GM04503 (cell line): ENCODE data around the gene SLC38A8.

Experiments
- DNase-seq: peaks from one replicate; pipeline ENCODE4 v3.0.0-alpha.2; 2012; ENCODE audit warnings: low read depth

The SLC38A8 gene

GRCh38 chr16:84048871-84049270, 6.3 kb upstream of the SLC38A8 start:
- DNase-seq: no peak

GRCh38 chr16:84048270-84048669, 5.7 kb upstream of the SLC38A8 start:
- no peak for DNase-seq

- DNase-seq: no peak
These were observed 5.0 kb upstream of the SLC38A8 start for GRCh38 chr16:84047626-84048025.

- DNase-seq: no peak
These were observed 4.6 kb upstream of the SLC38A8 start for GRCh38 chr16:84047206-84047605.

GRCh38 chr16:84045818-84046470, 3.3 kb upstream of the SLC38A8 start:
- no peak for DNase-seq

- no peak for DNase-seq
These were observed 2.6 kb upstream of the SLC38A8 start for GRCh38 chr16:84045001-84045817.

- no peak for DNase-seq
These were observed 1.5 kb upstream of the SLC38A8 start for GRCh38 chr16:84044118-84044488.

- DNase-seq: no peak
These were observed 1.0 kb upstream of the SLC38A8 start for GRCh38 chr16:84043486-84044117.

GRCh38 chr16:84042879-84043485, 387 bp upstream of the SLC38A8 start:
- DNase-seq: no peak

- DNase-seq: no peak
These were observed 714 bp downstream of the SLC38A8 start for GRCh38 chr16:84041881-84042280.

GRCh38 chr16:84040823-84041820, 1.5 kb downstream of the SLC38A8 start:
- peak; percentile 45 for DNase-seq

- DNase-seq: no peak
These were observed 2.3 kb downstream of the SLC38A8 start for GRCh38 chr16:84040226-84040822.

- DNase-seq: no peak
These were observed 2.9 kb downstream of the SLC38A8 start for GRCh38 chr16:84039696-84040095.

GRCh38 chr16:84038469-84038868, 4.1 kb downstream of the SLC38A8 start:
- no peak for DNase-seq

GRCh38 chr16:84036982-84037425, 5.6 kb downstream of the SLC38A8 start:
- DNase-seq: no peak

- DNase-seq: no peak
These were observed 6.5 kb downstream of the SLC38A8 start for GRCh38 chr16:84036131-84036530.

GRCh38 chr16:84034516-84034915, 8.1 kb downstream of the SLC38A8 start:
- no peak for DNase-seq

GRCh38 chr16:84033251-84034195, 9.1 kb downstream of the SLC38A8 start:
- no peak for DNase-seq

GRCh38 chr16:84032458-84033178, 10.0 kb downstream of the SLC38A8 start:
- DNase-seq: no peak
